Nephron progenitor cell (in vitro differentiated cells): ENCODE results near the gene HSPH1.
"Not testable (repeated sequence)": the region's sequence is repeated elsewhere in the genome, so short reads cannot be mapped to it uniquely, and the experiment has no call there.

Experiments used
- DNase-seq: peaks from one replicate; pipeline ENCODE4 v3.0.0; 2021
- H3K27ac Mint-ChIP-seq: 2 replicates; pipeline ENCODE4 v1.8.0; 2021; ENCODE audit warnings: mild to moderate bottlenecking, moderate library complexity, mixed read lengths
- H3K27me3 Mint-ChIP-seq: 2 replicates; pipeline ENCODE4 v1.8.0; 2021; ENCODE audit warnings: mild to moderate bottlenecking, low read depth, mixed read lengths; ENCODE audit not compliant: poor library complexity
- H3K36me3 Mint-ChIP-seq: 2 replicates; pipeline ENCODE4 v1.8.0; 2021; ENCODE audit warnings: low read depth, mixed read lengths
- H3K4me1 Mint-ChIP-seq: 2 replicates; pipeline ENCODE4 v1.8.0; 2021; ENCODE audit warnings: mixed read lengths
- H3K4me3 Mint-ChIP-seq: 2 replicates; pipeline ENCODE4 v1.8.0; 2021; ENCODE audit warnings: mild to moderate bottlenecking, moderate library complexity, mixed read lengths
- H3K9me3 Mint-ChIP-seq: 2 replicates; pipeline ENCODE4 v1.8.0; 2021; ENCODE audit warnings: mild to moderate bottlenecking, moderate library complexity, mixed read lengths
- CTCF ChIP-seq: fragments of 200-600 bp; sonication (generic); IDR thresholded peaks from 2 replicates; pipeline ENCODE4 v1.5.0; 2021; ENCODE audit warnings: antibody characterized with exemption

HSPH1 gene

GRCh38 chr13:31101472-31102170, 60.1 kb downstream of the HSPH1 start:
- DNase-seq = no peak
- Mint-ChIP-seq H3K4me3 (no peak overlapping the region), H3K27ac (no peak overlapping the region), H3K36me3 (no peaks in the 10 kb centered on the region), H3K27me3 (peaks cover 6% of the 10 kb centered on the region), H3K9me3 (no peaks in the 10 kb centered on the region), H3K4me1 (peaks cover 4% of the 10 kb centered on the region)
- no peak for TF ChIP-seq CTCF

GRCh38 chr13:31100721-31101120, 61.0 kb downstream of the HSPH1 start:
- H3K27me3 Mint-ChIP-seq = peaks cover 6% of the 10 kb centered on the region
- no peak for DNase-seq
- H3K27ac Mint-ChIP-seq = no peak overlapping the region
- TF ChIP-seq CTCF = no peak
- H3K36me3 Mint-ChIP-seq = no peaks in the 10 kb centered on the region
- peaks cover 4% of the 10 kb centered on the region for H3K4me1 Mint-ChIP-seq
- H3K9me3 Mint-ChIP-seq = no peaks in the 10 kb centered on the region
- H3K4me3 Mint-ChIP-seq = no peak overlapping the region

- not testable (repeated sequence) for H3K4me3 Mint-ChIP-seq, DNase-seq, H3K4me1 Mint-ChIP-seq, H3K27me3 Mint-ChIP-seq, H3K36me3 Mint-ChIP-seq, H3K9me3 Mint-ChIP-seq, H3K27ac Mint-ChIP-seq
These were observed 63.7 kb downstream of the HSPH1 start for GRCh38 chr13:31097911-31098434.

- Mint-ChIP-seq H3K9me3 (no peaks in the 10 kb centered on the region), H3K4me1 (peaks cover 8% of the 10 kb centered on the region), H3K27ac (no peak overlapping the region), H3K36me3 (no peaks in the 10 kb centered on the region), H3K4me3 (no peak overlapping the region), H3K27me3 (no peaks in the 10 kb centered on the region)
- no peak for TF ChIP-seq CTCF
- DNase-seq = no peak
These were observed 64.9 kb downstream of the HSPH1 start for GRCh38 chr13:31096654-31097302.

GRCh38 chr13:31094331-31095015, 67.2 kb downstream of the HSPH1 start:
- Mint-ChIP-seq H3K27ac (no peak overlapping the region), H3K4me3 (no peak overlapping the region), H3K4me1 (peaks cover 25% of the 10 kb centered on the region), H3K27me3 (no peaks in the 10 kb centered on the region), H3K9me3 (no peaks in the 10 kb centered on the region), H3K36me3 (no peaks in the 10 kb centered on the region)
- TF ChIP-seq CTCF = no peak
- DNase-seq = no peak

GRCh38 chr13:31093145-31093885, 68.4 kb downstream of the HSPH1 start:
- no peaks in the 10 kb centered on the region for H3K9me3 Mint-ChIP-seq
- H3K36me3 Mint-ChIP-seq = no peaks in the 10 kb centered on the region
- no peak overlapping the region for H3K27ac Mint-ChIP-seq
- H3K4me1 Mint-ChIP-seq = peaks cover 32% of the 10 kb centered on the region
- H3K4me3 Mint-ChIP-seq = no peak overlapping the region
- no peak for DNase-seq
- no peak for TF ChIP-seq CTCF
- no peaks in the 10 kb centered on the region for H3K27me3 Mint-ChIP-seq
